ENCODE results near the gene NOXA1. TPM values are rescaled to one million over a fixed set of nuclear protein-coding genes. Genes with fewer than 3 reads are reported as not detected.
"Not testable (repeated sequence)": the region's sequence is repeated elsewhere in the genome, so short reads cannot be mapped to it uniquely, and the experiment has no call there.

NOXA1 gene
- polyA plus RNA-seq (2013, experiment 1 of 2): 0.85 TPM
- 0.40 TPM for polyA plus RNA-seq (2013, experiment 2 of 2)

- H3K36me3 ChIP-seq (ENCODE audit: control insufficient read depth, insufficient read depth, low read length): no peaks in the 10 kb centered on the region
- peaks cover 14% of the 10 kb centered on the region for H3K4me1 ChIP-seq (ENCODE audit: control insufficient read depth, insufficient read depth, low read length, poor library complexity, severe bottlenecking)
- peak within 1 kb of the TSS; percentile 62 for H3K4me3 ChIP-seq (ENCODE audit: extremely low read depth, insufficient read depth, low read length, poor library complexity, severe bottlenecking)
- H3K27ac ChIP-seq (ENCODE audit: low read depth, low read length, severe bottlenecking): no peak within 1 kb of the TSS
- WGBS, 2 experiments (ENCODE audit: insufficient coverage in 2 of 2): 1% methylated on average over 52 to 95 of the region's 113 CpGs
- H3K9me3 ChIP-seq (ENCODE audit: control insufficient read depth, low read length): no peaks in the 10 kb centered on the region
These were observed at the start of gene NOXA1, which contains the start of gene EXD3 for GRCh38 chr9:137422604-137423513. Gene NOXA1 (plus strand): TSS chr9:137423393. CDS start chr9:137423530, 137 bp downstream. Gene EXD3 (minus strand): TSS chr9:137423162. CDS start chr9:137395357, 27,805 bp downstream.

GRCh38 chr9:137373611-137373980, 49.6 kb upstream of the NOXA1 start:
- 90 to 91% methylated on average over 11 to 16 of the region's 16 CpGs for WGBS, 2 experiments (ENCODE audit: insufficient coverage in 2 of 2)
- no peak overlapping the region for H3K27ac ChIP-seq (ENCODE audit: low read depth, low read length, severe bottlenecking)
- no peak overlapping the region for H3K4me3 ChIP-seq (ENCODE audit: extremely low read depth, insufficient read depth, low read length, poor library complexity, severe bottlenecking)
- no peaks in the 10 kb centered on the region for H3K4me1 ChIP-seq (ENCODE audit: control insufficient read depth, insufficient read depth, low read length, poor library complexity, severe bottlenecking)
- H3K36me3 ChIP-seq (ENCODE audit: control insufficient read depth, insufficient read depth, low read length): no peaks in the 10 kb centered on the region
- H3K9me3 ChIP-seq (ENCODE audit: control insufficient read depth, low read length): peaks cover 6% of the 10 kb centered on the region

GRCh38 chr9:137374131-137374845, 48.9 kb upstream of the NOXA1 start:
- Histone ChIP-seq H3K27ac (ENCODE audit: low read depth, low read length, severe bottlenecking) (no peak overlapping the region), H3K4me1 (ENCODE audit: control insufficient read depth, insufficient read depth, low read length, poor library complexity, severe bottlenecking) (no peaks in the 10 kb centered on the region), H3K9me3 (ENCODE audit: control insufficient read depth, low read length) (peaks cover 6% of the 10 kb centered on the region), H3K36me3 (ENCODE audit: control insufficient read depth, insufficient read depth, low read length) (no peaks in the 10 kb centered on the region), H3K4me3 (ENCODE audit: extremely low read depth, insufficient read depth, low read length, poor library complexity, severe bottlenecking) (no peak overlapping the region)
- 94 to 95% methylated on average over 32 of the region's 37 CpGs for WGBS, 2 experiments (ENCODE audit: insufficient coverage in 2 of 2)

DNA sequence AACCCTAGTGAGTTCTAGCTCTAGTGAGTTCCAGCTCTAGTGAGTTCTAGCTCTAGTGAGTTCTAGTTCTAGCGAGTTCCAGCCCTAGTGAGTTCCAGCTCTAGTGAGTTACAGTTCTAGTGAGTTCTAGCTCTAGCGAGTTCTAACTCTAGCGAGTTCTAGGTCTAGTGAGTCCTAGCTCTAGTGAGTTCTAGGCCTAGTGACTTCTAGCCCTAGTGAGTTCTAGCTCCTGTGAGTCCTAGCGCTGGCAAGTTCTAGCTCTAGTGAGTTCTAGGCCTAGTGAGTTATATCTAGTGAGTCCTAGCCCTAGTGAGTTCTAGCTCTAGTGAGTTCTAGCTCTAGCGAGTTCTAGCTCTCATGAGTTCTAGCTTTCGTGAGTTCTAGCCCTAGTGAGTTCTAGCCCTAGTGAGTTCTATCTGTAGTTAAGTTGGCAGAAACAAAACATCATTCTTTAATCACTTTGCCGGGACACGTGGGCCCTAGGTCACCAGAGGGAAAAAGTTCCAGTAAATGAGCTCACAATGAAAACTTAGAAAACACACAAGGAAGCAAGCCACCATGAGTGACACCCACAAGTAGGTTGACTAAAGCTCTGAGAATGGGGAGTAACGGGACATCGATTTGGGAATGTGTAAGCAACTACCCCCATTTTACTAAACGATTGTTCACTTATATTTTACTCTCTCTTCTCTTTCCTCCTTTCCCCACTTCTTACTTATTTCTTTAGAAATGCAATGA, 47.7 kb upstream of the NOXA1 start:
- Histone ChIP-seq H3K4me3 (ENCODE audit: extremely low read depth, insufficient read depth, low read length, poor library complexity, severe bottlenecking) (no peak overlapping the region), H3K9me3 (ENCODE audit: control insufficient read depth, low read length) (peaks cover 6% of the 10 kb centered on the region), H3K27ac (ENCODE audit: low read depth, low read length, severe bottlenecking) (no peak overlapping the region), H3K4me1 (ENCODE audit: control insufficient read depth, insufficient read depth, low read length, poor library complexity, severe bottlenecking) (no peaks in the 10 kb centered on the region), H3K36me3 (ENCODE audit: control insufficient read depth, insufficient read depth, low read length) (no peaks in the 10 kb centered on the region)
- WGBS, 2 experiments (ENCODE audit: insufficient coverage in 2 of 2): 93 to 98% methylated on average over 7 to 9 of the region's 11 CpGs

DNA sequence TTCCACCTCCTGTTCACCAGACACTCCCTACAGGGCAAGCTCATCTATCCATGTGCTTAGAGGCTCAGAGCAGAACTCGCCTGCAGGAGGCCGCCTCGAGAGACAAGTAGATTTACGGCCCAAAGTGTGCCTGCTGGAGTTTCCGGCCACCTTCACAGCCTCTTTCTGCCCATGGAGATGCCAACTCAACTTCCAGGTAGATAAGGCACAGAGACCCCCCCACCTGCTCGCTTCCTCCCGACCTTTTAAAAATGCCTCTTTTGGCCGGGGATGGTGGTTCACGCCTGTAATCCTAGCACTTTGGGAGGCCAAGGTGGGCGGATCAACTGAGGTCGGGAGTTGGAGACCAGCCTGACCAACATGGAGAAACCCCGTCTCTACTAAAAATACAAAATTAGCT, 46.8 kb upstream of the NOXA1 start:
- H3K27ac ChIP-seq (ENCODE audit: low read depth, low read length, severe bottlenecking): no peak overlapping the region
- H3K4me1 ChIP-seq (ENCODE audit: control insufficient read depth, insufficient read depth, low read length, poor library complexity, severe bottlenecking): no peaks in the 10 kb centered on the region
- H3K36me3 ChIP-seq (ENCODE audit: control insufficient read depth, insufficient read depth, low read length): no peaks in the 10 kb centered on the region
- 91 to 95% methylated on average over 11 of the region's 12 CpGs for WGBS, 2 experiments (ENCODE audit: insufficient coverage in 2 of 2)
- no peak overlapping the region for H3K4me3 ChIP-seq (ENCODE audit: extremely low read depth, insufficient read depth, low read length, poor library complexity, severe bottlenecking)
- H3K9me3 ChIP-seq (ENCODE audit: control insufficient read depth, low read length): peaks cover 6% of the 10 kb centered on the region

GRCh38 chr9:137378688-137379410, 44.3 kb upstream of the NOXA1 start:
- not testable (repeated sequence) for H3K4me3 ChIP-seq (ENCODE audit: extremely low read depth, insufficient read depth, low read length, poor library complexity, severe bottlenecking); H3K9me3 ChIP-seq (ENCODE audit: control insufficient read depth, low read length); H3K36me3 ChIP-seq (ENCODE audit: control insufficient read depth, insufficient read depth, low read length); H3K4me1 ChIP-seq (ENCODE audit: control insufficient read depth, insufficient read depth, low read length, poor library complexity, severe bottlenecking); H3K27ac ChIP-seq (ENCODE audit: low read depth, low read length, severe bottlenecking)
- WGBS, 2 experiments (ENCODE audit: insufficient coverage in 2 of 2): 91 to 97% methylated on average over 4 to 16 of the region's 37 CpGs

- WGBS, 2 experiments (ENCODE audit: insufficient coverage in 2 of 2): 87 to 92% methylated on average over 8 to 11 of the region's 12 CpGs
- H3K36me3 ChIP-seq (ENCODE audit: control insufficient read depth, insufficient read depth, low read length): no peaks in the 10 kb centered on the region
- H3K9me3 ChIP-seq (ENCODE audit: control insufficient read depth, low read length): peaks cover 6% of the 10 kb centered on the region
- no peaks in the 10 kb centered on the region for H3K4me1 ChIP-seq (ENCODE audit: control insufficient read depth, insufficient read depth, low read length, poor library complexity, severe bottlenecking)
- no peak overlapping the region for H3K27ac ChIP-seq (ENCODE audit: low read depth, low read length, severe bottlenecking)
- H3K4me3 ChIP-seq (ENCODE audit: extremely low read depth, insufficient read depth, low read length, poor library complexity, severe bottlenecking): no peak overlapping the region
These were observed 43.4 kb upstream of the NOXA1 start for GRCh38 chr9:137379761-137380161.

GRCh38 chr9:137380171-137380570, 43.0 kb upstream of the NOXA1 start:
- Histone ChIP-seq H3K36me3 (ENCODE audit: control insufficient read depth, insufficient read depth, low read length) (no peaks in the 10 kb centered on the region), H3K4me3 (ENCODE audit: extremely low read depth, insufficient read depth, low read length, poor library complexity, severe bottlenecking) (no peak overlapping the region)
- no CpG with 5 or more reads among the region's 16 CpGs for WGBS, 2 experiments (ENCODE audit: insufficient coverage in 2 of 2)

DNA sequence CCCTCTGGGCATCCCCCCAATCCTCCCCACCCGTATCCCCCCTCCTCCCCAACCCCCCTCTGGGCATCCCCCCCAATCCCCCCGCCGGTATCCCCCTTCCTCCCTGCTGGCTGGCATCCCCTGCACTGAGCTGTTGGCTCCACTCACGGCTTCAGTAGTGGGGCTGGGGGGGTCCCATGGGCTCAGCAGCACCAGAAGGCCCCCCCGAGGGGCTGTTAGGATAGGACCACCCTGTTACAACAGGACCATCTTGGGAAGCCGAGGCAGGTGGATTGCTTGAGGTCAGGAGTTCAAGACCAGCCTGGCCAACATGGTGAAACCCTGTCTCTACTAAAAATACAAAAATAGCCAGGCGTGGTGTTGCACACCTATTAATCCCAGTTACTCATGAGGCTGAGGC, 42.6 kb upstream of the NOXA1 start:
- H3K4me1 ChIP-seq (ENCODE audit: control insufficient read depth, insufficient read depth, low read length, poor library complexity, severe bottlenecking): no peaks in the 10 kb centered on the region
- H3K9me3 ChIP-seq (ENCODE audit: control insufficient read depth, low read length): peaks cover under 1% of the 10 kb centered on the region
- no peak overlapping the region for H3K4me3 ChIP-seq (ENCODE audit: extremely low read depth, insufficient read depth, low read length, poor library complexity, severe bottlenecking)
- H3K27ac ChIP-seq (ENCODE audit: low read depth, low read length, severe bottlenecking): no peak overlapping the region
- WGBS, 2 experiments (ENCODE audit: insufficient coverage in 2 of 2): 100% methylated on average over 2 of the region's 7 CpGs
- H3K36me3 ChIP-seq (ENCODE audit: control insufficient read depth, insufficient read depth, low read length): no peaks in the 10 kb centered on the region

More at GRCh38 chr9:137380171-137380570, 43.0 kb upstream of the NOXA1 start:
- no peaks in the 10 kb centered on the region for H3K4me1 ChIP-seq (ENCODE audit: control insufficient read depth, insufficient read depth, low read length, poor library complexity, severe bottlenecking)
- H3K9me3 ChIP-seq (ENCODE audit: control insufficient read depth, low read length): peaks cover 5% of the 10 kb centered on the region
- H3K27ac ChIP-seq (ENCODE audit: low read depth, low read length, severe bottlenecking): no peak overlapping the region
